Panc1 (cell line): ENCODE data around the gene ELMOD3. TPM values are rescaled to one million over a fixed set of nuclear protein-coding genes. Genes with fewer than 3 reads are reported as not detected.

Experiments
- ATAC-seq: fragments of 200-7000 bp; cut with Tn5 transposase; 2 replicates; pipeline ENCODE4 v1.9.1; 2020; ENCODE audit warnings: mild to moderate bottlenecking, moderate library complexity
- BruUV-seq: library from RNA; stranded (reverse); fragments of 400-500 nt; replicated peaks from 2 replicates; lab custom pipeline; 2021; lab: Mats Ljungman, UMichigan
- CTCF ChIA-PET: fragments of 300-600 bp; sonication (Branson Sonifier 250); formaldehyde crosslinking; loops from one replicate; lab custom pipeline; 2022; ENCODE audit warnings: antibody characterized with exemption; lab: Charles Lee
- POLR2A ChIA-PET: fragments of 300-600 bp; sonication (Branson Sonifier 250); formaldehyde crosslinking; loops from one replicate; lab custom pipeline; 2022; ENCODE audit warnings: antibody characterized with exemption; lab: Charles Lee
- DNase-seq: peaks from one replicate; pipeline ENCODE4 v3.0.0-alpha.2; 2010; ENCODE audit warnings: low read depth, low spot score
- H3K27ac ChIP-seq: 2 replicates; pipeline ENCODE4 v1.5.1; 2011; ENCODE audit warnings: mild to moderate bottlenecking, low read length, inconsistent platforms
- H3K27me3 ChIP-seq: fragments of 200-500 bp; sonication (Bioruptor generic); 2 replicates; pipeline ENCODE4 v1.6.0; 2014; ENCODE audit warnings: low read length, inconsistent platforms; ENCODE audit not compliant: control insufficient read depth, insufficient read depth
- H3K36me3 ChIP-seq: fragments of 200-500 bp; sonication (Bioruptor generic); 2 replicates; pipeline ENCODE4 v1.5.1; 2014; ENCODE audit warnings: inconsistent platforms, mild to moderate bottlenecking, low read length, moderate library complexity; ENCODE audit not compliant: control insufficient read depth, insufficient read depth
- H3K4me1 ChIP-seq: 2 replicates; pipeline ENCODE4 v1.5.1; 2011; ENCODE audit warnings: inconsistent platforms, mild to moderate bottlenecking, low read length, moderate library complexity; ENCODE audit not compliant: control insufficient read depth, insufficient read depth
- H3K4me3 ChIP-seq, 2 experiments: 2 replicates each; pipeline ENCODE4 v1.5.1; 2011 to 2012; ENCODE audit warnings: low read depth in 2 of 2, low read length in 2 of 2, mild to moderate bottlenecking in 2 of 2, inconsistent platforms in 1 of 2, moderate library complexity in 1 of 2
- H3K9me3 ChIP-seq: fragments of 200-500 bp; sonication (Bioruptor generic); 2 replicates; pipeline ENCODE4 v1.5.1; 2014; ENCODE audit warnings: low read depth, mild to moderate bottlenecking, inconsistent platforms, low read length, moderate library complexity; ENCODE audit not compliant: control insufficient read depth, insufficient read depth
- POLR2AphosphoS5 ChIP-seq: IDR thresholded peaks from 2 replicates; pipeline ENCODE4 v1.6.1; 2012; ENCODE audit warnings: mild to moderate bottlenecking, low read depth, low read length, moderate library complexity
- SIN3A ChIP-seq: IDR thresholded peaks from 2 replicates; pipeline ENCODE4 v1.6.1; 2012; ENCODE audit warnings: low read depth, mild to moderate bottlenecking, low read length, moderate library complexity, borderline replicate concordance; ENCODE audit not compliant: insufficient read depth
- TCF7L2 ChIP-seq: IDR thresholded peaks from 2 replicates; pipeline ENCODE4 v1.6.1; 2011; ENCODE audit warnings: mild to moderate bottlenecking, low read depth, low read length, inconsistent platforms
- in situ Hi-C: cut with HindIII; loops from 2 replicates; pipeline ENCODE4 v1.10.0; 2016; ENCODE audit warnings: low sequenced_read_pairs, low pct_unique_long_range_greater_than_20kb
- intact Hi-C: fragments of 100-400 bp; cut with micrococcal nuclease; formaldehyde crosslinking; loops from one replicate; pipeline ENCODE4 v1.10.0; 2022; ENCODE audit not compliant: unreplicated experiment
- total RNA-seq: library from RNA; stranded (reverse); gene quantifications from one replicate; pipeline ENCODE4 v1.2.1, GENCODE V29; 2021; ENCODE audit not compliant: unreplicated experiment
- TF ChIP-seq, protein P1 (sequence below): fragments of 450-650 bp; IDR thresholded peaks from 2 replicates; pipeline ENCODE4 v1.5.1; 2017; ENCODE audit warnings: mild to moderate bottlenecking
- TF ChIP-seq, protein P2 (sequence below), 2 experiments: IDR thresholded peaks; 2 replicates each; pipeline ENCODE4 v1.6.1; 2011 to 2012; ENCODE audit warnings: low read depth in 2 of 2, control low read depth in 1 of 2, low read length in 1 of 2, mild to moderate bottlenecking in 1 of 2, moderate library complexity in 1 of 2; ENCODE audit not compliant: insufficient read depth in 1 of 2

Gene ELMOD3
- total RNA-seq, 1 experiment from 2014 or later, result 14.8 TPM

DNA sequence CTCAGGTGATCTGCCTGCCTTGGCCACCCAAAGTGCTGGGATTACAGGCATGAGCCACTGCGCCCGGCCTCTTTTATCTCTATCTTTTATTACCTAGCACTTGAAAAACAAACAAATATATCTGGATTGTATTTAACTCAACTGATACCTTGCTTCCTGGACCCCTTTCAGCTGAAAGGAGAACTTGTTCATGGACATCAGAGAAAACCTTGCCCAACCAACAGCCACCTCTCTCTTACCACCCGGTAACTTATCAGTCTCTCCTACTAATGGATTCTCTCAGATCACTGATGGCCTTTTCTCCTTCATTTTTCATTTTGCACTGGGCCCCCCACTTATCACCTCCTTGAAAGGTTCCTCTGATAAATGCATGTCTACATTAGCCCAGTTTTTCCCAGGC is 7.0 kb upstream of the ELMOD3 start:
- no peaks in the 10 kb centered on the region for H3K4me1 ChIP-seq
- DNase-seq, result no peak
- ChIA-PET CTCF (no interaction called here), POLR2A (no interaction called here)
- intact Hi-C loops (no loop called here), in situ Hi-C loops (no loop called here)
- ATAC-seq, result no peak
- no peak overlapping the region for H3K27ac ChIP-seq
- BruUV-seq, result no TSS peak
- no peaks in the 10 kb centered on the region for H3K9me3 ChIP-seq
- H3K4me3 ChIP-seq, result no peak overlapping the region
- H3K27me3 ChIP-seq, result no peaks in the 10 kb centered on the region
- no peaks in the 10 kb centered on the region; the same call in 1 of the 2 replicates for H3K36me3 ChIP-seq
- no peak for TF ChIP-seq SIN3A
- TF ChIP-seq, protein P1, sequence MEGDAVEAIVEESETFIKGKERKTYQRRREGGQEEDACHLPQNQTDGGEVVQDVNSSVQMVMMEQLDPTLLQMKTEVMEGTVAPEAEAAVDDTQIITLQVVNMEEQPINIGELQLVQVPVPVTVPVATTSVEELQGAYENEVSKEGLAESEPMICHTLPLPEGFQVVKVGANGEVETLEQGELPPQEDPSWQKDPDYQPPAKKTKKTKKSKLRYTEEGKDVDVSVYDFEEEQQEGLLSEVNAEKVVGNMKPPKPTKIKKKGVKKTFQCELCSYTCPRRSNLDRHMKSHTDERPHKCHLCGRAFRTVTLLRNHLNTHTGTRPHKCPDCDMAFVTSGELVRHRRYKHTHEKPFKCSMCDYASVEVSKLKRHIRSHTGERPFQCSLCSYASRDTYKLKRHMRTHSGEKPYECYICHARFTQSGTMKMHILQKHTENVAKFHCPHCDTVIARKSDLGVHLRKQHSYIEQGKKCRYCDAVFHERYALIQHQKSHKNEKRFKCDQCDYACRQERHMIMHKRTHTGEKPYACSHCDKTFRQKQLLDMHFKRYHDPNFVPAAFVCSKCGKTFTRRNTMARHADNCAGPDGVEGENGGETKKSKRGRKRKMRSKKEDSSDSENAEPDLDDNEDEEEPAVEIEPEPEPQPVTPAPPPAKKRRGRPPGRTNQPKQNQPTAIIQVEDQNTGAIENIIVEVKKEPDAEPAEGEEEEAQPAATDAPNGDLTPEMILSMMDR, result no peak

DNA sequence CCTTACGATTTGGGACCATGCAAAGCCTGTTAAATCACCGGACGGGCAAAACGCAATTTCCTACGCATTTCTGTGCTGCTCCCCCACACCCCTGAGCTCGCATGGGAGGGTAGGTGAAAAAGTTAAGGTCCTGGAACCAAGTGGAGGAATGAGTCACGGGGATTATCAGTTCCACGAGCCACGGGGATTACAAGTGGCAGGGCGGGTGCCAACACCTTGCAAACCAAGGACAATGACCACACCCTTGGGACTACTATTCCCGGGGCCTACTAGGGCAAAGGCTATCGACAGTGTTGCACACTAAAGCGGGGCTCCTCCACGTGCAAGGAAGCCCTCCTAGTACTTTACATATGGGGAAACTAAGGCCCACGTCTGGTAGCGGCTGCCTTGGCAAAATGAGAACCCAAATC is 688 bp upstream of the ELMOD3 start:
- BruUV-seq, result TSS peak; percentile 88
- peaks cover 5% of the 10 kb centered on the region for H3K36me3 ChIP-seq
- ChIA-PET POLR2A (interaction anchor here (0.6 kb wide), 1 partner anchor 208 kb away, joined by 5 read pairs; no protein-coding TSS in a partner anchor), CTCF (interaction anchor here (0.5 kb wide), 1 partner anchor 11 kb away, joined by 5 read pairs; no protein-coding TSS in a partner anchor)
- peak overlapping the region; percentile 89 for H3K27ac ChIP-seq
- in situ Hi-C loops (no loop called here), intact Hi-C loops (no loop called here)
- no peaks in the 10 kb centered on the region for H3K9me3 ChIP-seq
- DNase-seq (no peak), ATAC-seq (peak; percentile 45)
- H3K4me1 ChIP-seq, result 0 out of 2 replicates have a peak, but pooled peaks cover 4% of the 10 kb centered on the region
- TF ChIP-seq POLR2AphosphoS5 (no peak), TCF7L2 (no peak), SIN3A (no peak)
- TF ChIP-seq, protein P1, result no peak
- TF ChIP-seq, protein P2, sequence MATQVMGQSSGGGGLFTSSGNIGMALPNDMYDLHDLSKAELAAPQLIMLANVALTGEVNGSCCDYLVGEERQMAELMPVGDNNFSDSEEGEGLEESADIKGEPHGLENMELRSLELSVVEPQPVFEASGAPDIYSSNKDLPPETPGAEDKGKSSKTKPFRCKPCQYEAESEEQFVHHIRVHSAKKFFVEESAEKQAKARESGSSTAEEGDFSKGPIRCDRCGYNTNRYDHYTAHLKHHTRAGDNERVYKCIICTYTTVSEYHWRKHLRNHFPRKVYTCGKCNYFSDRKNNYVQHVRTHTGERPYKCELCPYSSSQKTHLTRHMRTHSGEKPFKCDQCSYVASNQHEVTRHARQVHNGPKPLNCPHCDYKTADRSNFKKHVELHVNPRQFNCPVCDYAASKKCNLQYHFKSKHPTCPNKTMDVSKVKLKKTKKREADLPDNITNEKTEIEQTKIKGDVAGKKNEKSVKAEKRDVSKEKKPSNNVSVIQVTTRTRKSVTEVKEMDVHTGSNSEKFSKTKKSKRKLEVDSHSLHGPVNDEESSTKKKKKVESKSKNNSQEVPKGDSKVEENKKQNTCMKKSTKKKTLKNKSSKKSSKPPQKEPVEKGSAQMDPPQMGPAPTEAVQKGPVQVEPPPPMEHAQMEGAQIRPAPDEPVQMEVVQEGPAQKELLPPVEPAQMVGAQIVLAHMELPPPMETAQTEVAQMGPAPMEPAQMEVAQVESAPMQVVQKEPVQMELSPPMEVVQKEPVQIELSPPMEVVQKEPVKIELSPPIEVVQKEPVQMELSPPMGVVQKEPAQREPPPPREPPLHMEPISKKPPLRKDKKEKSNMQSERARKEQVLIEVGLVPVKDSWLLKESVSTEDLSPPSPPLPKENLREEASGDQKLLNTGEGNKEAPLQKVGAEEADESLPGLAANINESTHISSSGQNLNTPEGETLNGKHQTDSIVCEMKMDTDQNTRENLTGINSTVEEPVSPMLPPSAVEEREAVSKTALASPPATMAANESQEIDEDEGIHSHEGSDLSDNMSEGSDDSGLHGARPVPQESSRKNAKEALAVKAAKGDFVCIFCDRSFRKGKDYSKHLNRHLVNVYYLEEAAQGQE (IDR thresholded peaks at IDR 0.05; ENCODE audit: insufficient read depth in 1 of 2, low read depth in 2 of 2, low read length in 1 of 2), result no peak
- peak overlapping the region; percentile 75 to 99 for H3K4me3 ChIP-seq
- no peaks in the 10 kb centered on the region for H3K27me3 ChIP-seq
